Heart left ventricle (tissue), 16 donors: ENCODE measurements around the gene PKNOX2. TPM values are rescaled to one million over a fixed set of nuclear protein-coding genes. Genes with fewer than 3 reads are reported as not detected.
A peak's percentile ranks its signal among the peaks of the same experiment; 100 is the strongest.

ENCODE experiments used
- ATAC-seq, 4 donors: fragments of 200-7000 bp; cut with Tn5 transposase; one replicate each; pipeline ENCODE4 v1.9.1; 2020 to 2022; ENCODE audit warnings: moderate library complexity in 4 of 4, mild to moderate bottlenecking in 3 of 4, moderate number of reproducible peaks in 1 of 4
- DNase-seq, 5 donors: peaks; one replicate each; pipeline ENCODE4 v3.0.0-alpha.2; 2020
- H3K27ac ChIP-seq, 12 donors: fragments of 200-600 bp; sonication (generic) in 4 of 12; one replicate each; pipeline versions ENCODE4 v1.5.0 to v1.8.0; 2016 to 2022; ENCODE audit warnings: mild to moderate bottlenecking in 2 of 12
- H3K27me3 ChIP-seq, 9 donors: fragments of 200-600 bp; sonication (generic) in 2 of 9; one replicate each; pipeline versions ENCODE4 v1.5.1 to v1.8.0; 2016 to 2022; ENCODE audit warnings: mild to moderate bottlenecking in 3 of 9
- H3K36me3 ChIP-seq, 9 donors: fragments of 200-600 bp; sonication (generic) in 2 of 9; one replicate each; pipeline versions ENCODE4 v1.5.0 to v1.8.0; 2018 to 2022; ENCODE audit warnings: mild to moderate bottlenecking in 2 of 9
- H3K4me1 ChIP-seq, 12 donors: fragments of 200-600 bp; sonication (generic) in 4 of 12; one replicate each; pipeline versions ENCODE4 v1.5.0 to v1.8.0; 2016 to 2022; ENCODE audit warnings: mild to moderate bottlenecking in 3 of 12
- H3K4me3 ChIP-seq, 12 donors: fragments of 200-600 bp; sonication (generic) in 4 of 12; one replicate each; pipeline versions ENCODE4 v1.5.0 to v1.8.0; 2017 to 2022; ENCODE audit warnings: mild to moderate bottlenecking in 9 of 12, moderate library complexity in 4 of 12
- H3K9me3 ChIP-seq, 12 donors: fragments of 200-600 bp; sonication (generic) in 4 of 12; one replicate each; pipeline versions ENCODE4 v1.5.0 to v1.8.0; 2016 to 2022; ENCODE audit warnings: mild to moderate bottlenecking in 1 of 12
- POLR2A ChIP-seq, 2 donors: fragments of 450-650 bp; IDR thresholded peaks; one replicate each; pipeline ENCODE4 v1.6.1; 2017; ENCODE audit warnings: antibody characterized with exemption in 2 of 2, mild to moderate bottlenecking in 2 of 2, moderate library complexity in 2 of 2
- WGBS, 4 donors: extraction: QIAGEN DNeasy Blood & Tissue Kit in 2 of 4; methylation state at CpG; one replicate each; pipeline versions ENCODE4 v1.1.5 to v1.1.7; 2013 to 2018; 5-methylcytosine and 5-hydroxymethylcytosine counted together
- intact Hi-C, 10 donors: fragments of 100-400 bp; cut with DNase I; formaldehyde crosslinking; loops; one replicate each; pipeline versions ENCODE4 v1.11.1 to v1.14.2; 2022
- polyA plus RNA-seq, 2 donors: library from polyadenylated mRNA; stranded (reverse); fragments of 200-250 nt; gene quantifications; one replicate each; pipeline ENCODE4 v1.2.3, GENCODE V29; 2013
- total RNA-seq, 9 donors: library from RNA; depleted of rRNA in 2 of 9; stranded (reverse); fragments of >200 nt in 2 of 9; fragmentation: NEBNext Ultra II Directional in 3 of 9; extraction: Animal tissue kit (Norgen Biotek cat#: 25700) in 3 of 9; gene quantifications; one replicate each; pipeline versions ENCODE4 v1.1.0 to v1.2.4, GENCODE V29; 2016 to 2023
- TF ChIP-seq, protein P1 (sequence below), 12 donors: fragments of 200-600 bp; sonication (generic) in 4 of 12; IDR thresholded peaks; one replicate each; pipeline versions ENCODE4 v1.5.0 to v1.8.0; 2018 to 2022; ENCODE audit warnings: antibody characterized with exemption in 12 of 12, mild to moderate bottlenecking in 5 of 12
- donor health status: ischemic (EF 13 %, LVEDD 7.1; RV severe dilation, severe dysfunction).
- donor health status: healthy with polysubstance abuse.
- donor health status: DM: no; HTN: yes; CAD: no.
- donor health status: DM: no; HTN: no; CAD: no.
- donor health status: ischemic (EF 25% LVEDD 6.9; RV normal size, moderate dysfunction).
- donor health status: ischemic (EF 25% LVEDD 5.7; RV mildly dilated, moderate dysfunction).
- donor health status: healthy.
- donor health status: DM: yes; HTN: yes; CAD: no.
- donor health status: ischemic (EF 35%, LVEDD 5.7; RV mildly dilated, moderate dysfunction).
- donor health status: nonischemic (EF 11% LVEDD 7.7; RV severe dilation, severe dysfunction).
- donor health status: DM: yes; HTN: yes; CAD: no.
- donor health status: PGD.
- donor health status: ischemic (EF 29% LVEDD 5.4; RV normal size, mild dysfunction).
- donor health status: nonischemic (EF 23%, LVEDD 6.1; RV moderate dilation, normal function).

PKNOX2 gene
- total and polyA plus RNA-seq, 11 donors = 3.1 to 9.4 (median 4.5) TPM

DNA sequence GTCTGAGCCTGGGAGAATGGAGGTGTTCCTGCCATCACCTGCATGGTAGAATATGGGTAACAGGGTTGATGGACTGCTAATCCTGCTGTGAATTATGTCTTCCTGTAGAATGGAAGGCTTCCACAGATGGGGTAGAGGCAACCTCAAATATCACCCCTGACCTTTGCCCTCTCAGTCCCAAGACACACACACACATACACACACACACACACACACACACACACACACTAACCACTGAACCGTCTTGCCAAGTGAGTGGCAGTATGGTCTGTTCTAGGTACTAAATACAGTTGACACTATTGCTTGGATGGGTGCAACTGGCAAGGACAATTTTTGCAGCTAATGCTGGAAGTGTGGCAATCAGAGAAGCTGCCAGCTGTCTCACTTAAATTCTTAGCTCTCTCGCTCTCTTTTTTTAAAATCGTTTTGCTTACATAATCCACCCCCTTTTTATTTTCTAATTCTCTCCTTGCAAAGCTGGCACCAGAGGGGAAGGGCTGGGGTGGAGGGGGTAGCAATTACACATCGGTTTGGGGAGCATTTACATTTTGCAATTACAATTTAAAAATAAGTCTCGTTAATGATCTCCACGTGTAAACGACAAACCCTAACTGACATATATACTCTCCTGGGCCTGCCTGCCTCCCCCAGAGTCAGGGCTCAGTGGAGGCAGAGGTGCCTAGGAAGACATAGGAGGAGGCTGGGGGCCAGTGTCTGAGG, 169.0 kb downstream of the PKNOX2 start:
- TF ChIP-seq, protein P1, sequence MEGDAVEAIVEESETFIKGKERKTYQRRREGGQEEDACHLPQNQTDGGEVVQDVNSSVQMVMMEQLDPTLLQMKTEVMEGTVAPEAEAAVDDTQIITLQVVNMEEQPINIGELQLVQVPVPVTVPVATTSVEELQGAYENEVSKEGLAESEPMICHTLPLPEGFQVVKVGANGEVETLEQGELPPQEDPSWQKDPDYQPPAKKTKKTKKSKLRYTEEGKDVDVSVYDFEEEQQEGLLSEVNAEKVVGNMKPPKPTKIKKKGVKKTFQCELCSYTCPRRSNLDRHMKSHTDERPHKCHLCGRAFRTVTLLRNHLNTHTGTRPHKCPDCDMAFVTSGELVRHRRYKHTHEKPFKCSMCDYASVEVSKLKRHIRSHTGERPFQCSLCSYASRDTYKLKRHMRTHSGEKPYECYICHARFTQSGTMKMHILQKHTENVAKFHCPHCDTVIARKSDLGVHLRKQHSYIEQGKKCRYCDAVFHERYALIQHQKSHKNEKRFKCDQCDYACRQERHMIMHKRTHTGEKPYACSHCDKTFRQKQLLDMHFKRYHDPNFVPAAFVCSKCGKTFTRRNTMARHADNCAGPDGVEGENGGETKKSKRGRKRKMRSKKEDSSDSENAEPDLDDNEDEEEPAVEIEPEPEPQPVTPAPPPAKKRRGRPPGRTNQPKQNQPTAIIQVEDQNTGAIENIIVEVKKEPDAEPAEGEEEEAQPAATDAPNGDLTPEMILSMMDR (IDR thresholded peaks at IDR 0.05) = no peak
- TF ChIP-seq POLR2A (IDR thresholded peaks at IDR 0.05) = no peak
- H3K27ac ChIP-seq = no peak overlapping the region
- H3K4me3 ChIP-seq = no peak overlapping the region
- 88 to 90% (median 89%) methylated on average over 7 of the region's 7 CpGs for WGBS, 4 donors
- ATAC-seq (no peak), DNase-seq (no peak)
- peaks cover 0 to 16% (median 0%) of the 10 kb centered on the region in 12 donors for H3K4me1 ChIP-seq
- no peaks in the 10 kb centered on the region for H3K9me3 ChIP-seq
- H3K36me3 ChIP-seq = no peaks in the 10 kb centered on the region
- intact Hi-C loops = loop anchor here in 1 of 10 donors (10.0 kb wide), 1 partner anchor 49 kb away; no protein-coding TSS in a partner anchor
- no peaks in the 10 kb centered on the region for H3K27me3 ChIP-seq

- Histone ChIP-seq H3K4me1 (peaks cover 0 to 23% (median 2%) of the 10 kb centered on the region in 12 donors), H3K4me3 (no peak overlapping the region), H3K36me3 (no peaks in the 10 kb centered on the region), H3K9me3 (no peaks in the 10 kb centered on the region), H3K27ac (no peak overlapping the region), H3K27me3 (no peaks in the 10 kb centered on the region)
- ATAC-seq (no peak), DNase-seq (no peak)
- intact Hi-C loops = loop anchor here in 1 of 10 donors (10.0 kb wide), 1 partner anchor 50 kb away; no protein-coding TSS in a partner anchor
- 70 to 81% (median 73%) methylated on average over 5 of the region's 5 CpGs for WGBS, 4 donors
- TF ChIP-seq POLR2A (IDR thresholded peaks at IDR 0.05) = no peak
- TF ChIP-seq, protein P1 (IDR thresholded peaks at IDR 0.05) = no peak
Observed at GRCh38 chr11:125335106-125335505, 170.6 kb downstream of the PKNOX2 start.

GRCh38 chr11:125337836-125338834, 173.6 kb downstream of the PKNOX2 start:
- no peaks in the 10 kb centered on the region for H3K9me3 ChIP-seq
- intact Hi-C loops = loop anchor here in 2 of 10 donors (2.0 to 10.0 kb wide), 2 partner anchors 53 to 85 kb away; no protein-coding TSS in a partner anchor
- 57 to 70% (median 65%) methylated on average over 11 of the region's 11 CpGs for WGBS, 4 donors
- H3K4me3 ChIP-seq = no peak overlapping the region
- no peaks in the 10 kb centered on the region for H3K36me3 ChIP-seq
- peak overlapping the region; percentile 37 to 85 (median 72) for H3K27ac ChIP-seq
- no peaks in the 10 kb centered on the region for H3K27me3 ChIP-seq
- ATAC-seq = peak; percentile 18 to 45 (median 28)
- peaks cover 0 to 24% (median 2%) of the 10 kb centered on the region in 12 donors for H3K4me1 ChIP-seq
- TF ChIP-seq, protein P1 (IDR thresholded peaks at IDR 0.05) = no peak
- TF ChIP-seq POLR2A (IDR thresholded peaks at IDR 0.05) = no peak
- no peak for DNase-seq
